ENCODE data around the gene CCL22. TPM values are rescaled to one million over a fixed set of nuclear protein-coding genes. Genes with fewer than 3 reads are reported as not detected.

CCL22 gene
- total and polyA plus RNA-seq, 7 donors, result 2.9 TPM; not detected in 6

- no peaks in the 10 kb centered on the region for H3K9me3 ChIP-seq
- no peak for DNase-seq
- intact Hi-C loops (cut with DNase I), result no loop called here
- no peaks in the 10 kb centered on the region for H3K27me3 ChIP-seq
- no peak overlapping the region for H3K27ac ChIP-seq
- WGBS, 2 donors, result 55 to 73% methylated on average over 2 of the region's 2 CpGs
- TF ChIP-seq EP300 (IDR thresholded peaks at IDR 0.05) (no peak), POLR2A (IDR thresholded peaks at IDR 0.05) (no peak), POLR2AphosphoS5 (IDR thresholded peaks at IDR 0.05) (no peak), CTCF (IDR thresholded peaks at IDR 0.05) (no peak)
- no peaks in the 10 kb centered on the region for H3K36me3 ChIP-seq
- H3K4me1 ChIP-seq, result peaks cover 0 to 14% (median 8%) of the 10 kb centered on the region in 4 donors
- no peak overlapping the region for H3K4me3 ChIP-seq
Observed at GRCh38 chr16:57345021-57345420, 13.6 kb upstream of the CCL22 start.

GRCh38 chr16:57345666-57346204, 12.8 kb upstream of the CCL22 start:
- H3K27ac ChIP-seq, result no peak overlapping the region
- DNase-seq, result no peak
- no peaks in the 10 kb centered on the region for H3K27me3 ChIP-seq
- H3K4me3 ChIP-seq, result no peak overlapping the region
- H3K36me3 ChIP-seq, result no peaks in the 10 kb centered on the region
- H3K9me3 ChIP-seq, result no peaks in the 10 kb centered on the region
- 44 to 48% methylated on average over 3 of the region's 3 CpGs for WGBS, 2 donors
- H3K4me1 ChIP-seq, result peaks cover 0 to 14% (median 8%) of the 10 kb centered on the region in 4 donors
- intact Hi-C loops (cut with DNase I), result no loop called here
- TF ChIP-seq POLR2A (IDR thresholded peaks at IDR 0.05) (no peak), CTCF (IDR thresholded peaks at IDR 0.05) (no peak), POLR2AphosphoS5 (IDR thresholded peaks at IDR 0.05) (no peak), EP300 (IDR thresholded peaks at IDR 0.05) (no peak)

GRCh38 chr16:57347858-57348257, 10.7 kb upstream of the CCL22 start:
- WGBS, 2 donors, result 81 to 90% methylated on average over 6 of the region's 6 CpGs
- Histone ChIP-seq H3K4me3 (no peak overlapping the region), H3K4me1 (no peaks in the 10 kb centered on the region), H3K36me3 (no peaks in the 10 kb centered on the region), H3K27ac (no peak overlapping the region), H3K27me3 (no peaks in the 10 kb centered on the region), H3K9me3 (no peaks in the 10 kb centered on the region)
- TF ChIP-seq POLR2AphosphoS5 (IDR thresholded peaks at IDR 0.05), result no peak
- no peak for TF ChIP-seq EP300 (IDR thresholded peaks at IDR 0.05)
- TF ChIP-seq POLR2A (IDR thresholded peaks at IDR 0.05), result no peak
- no peak for TF ChIP-seq CTCF (IDR thresholded peaks at IDR 0.05)
- intact Hi-C loops (cut with DNase I), result no loop called here
- no peak for DNase-seq

- Histone ChIP-seq H3K4me3 (no peak overlapping the region), H3K27ac (no peak overlapping the region), H3K4me1 (no peaks in the 10 kb centered on the region), H3K27me3 (no peaks in the 10 kb centered on the region), H3K9me3 (no peaks in the 10 kb centered on the region), H3K36me3 (no peaks in the 10 kb centered on the region)
- intact Hi-C loops (cut with DNase I), result no loop called here
- no peak for DNase-seq
- WGBS, 2 donors, result 96% methylated on average over 2 of the region's 2 CpGs
- TF ChIP-seq CTCF (IDR thresholded peaks at IDR 0.05) (no peak), EP300 (IDR thresholded peaks at IDR 0.05) (no peak), POLR2AphosphoS5 (IDR thresholded peaks at IDR 0.05) (no peak)
Observed at GRCh38 chr16:57348327-57348726, 10.3 kb upstream of the CCL22 start.
